ENCODE measurements around the gene LINGO3.
A peak's percentile ranks its signal among the peaks of the same experiment; 100 is the strongest.

LINGO3 gene

DNA sequence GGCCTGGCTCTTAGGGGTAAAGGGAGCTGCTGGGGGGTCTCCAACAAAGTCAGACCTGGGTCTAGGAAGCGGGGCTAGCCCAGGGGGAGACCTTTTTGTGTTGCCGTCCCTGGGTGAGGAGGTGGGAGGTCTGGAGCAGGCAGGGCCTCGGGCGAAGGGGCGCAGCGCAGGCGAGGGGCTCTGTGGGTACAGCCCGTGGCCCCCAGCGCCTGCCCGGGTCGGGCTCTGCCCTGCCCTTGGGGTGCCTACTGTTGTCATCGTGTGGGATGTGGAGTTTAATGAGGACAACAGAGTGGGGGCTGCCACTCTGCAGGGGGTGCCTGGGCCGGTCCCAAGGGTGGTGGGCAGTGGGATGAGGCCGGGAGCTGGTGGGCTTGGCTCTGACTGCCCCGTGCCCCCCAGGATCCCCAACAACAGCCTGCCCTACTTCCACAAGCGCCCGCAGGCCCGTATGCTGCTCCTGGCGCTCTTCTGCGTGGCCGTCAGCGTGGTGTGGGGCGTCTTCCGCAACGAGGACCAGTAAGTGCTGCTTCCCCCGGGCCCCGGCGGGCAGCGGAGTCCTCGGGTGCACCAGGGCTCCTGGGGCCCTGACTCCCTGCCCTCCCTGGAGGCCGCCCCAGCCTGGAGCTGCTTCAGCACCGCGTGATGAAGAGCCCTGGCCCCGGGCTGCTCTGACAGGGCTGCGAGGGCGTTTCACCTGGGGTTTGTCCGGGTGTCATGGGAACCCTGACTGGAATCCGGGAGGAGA lies 32.7 kb upstream of the LINGO3 start:
- DNase-seq = no peak

DNA sequence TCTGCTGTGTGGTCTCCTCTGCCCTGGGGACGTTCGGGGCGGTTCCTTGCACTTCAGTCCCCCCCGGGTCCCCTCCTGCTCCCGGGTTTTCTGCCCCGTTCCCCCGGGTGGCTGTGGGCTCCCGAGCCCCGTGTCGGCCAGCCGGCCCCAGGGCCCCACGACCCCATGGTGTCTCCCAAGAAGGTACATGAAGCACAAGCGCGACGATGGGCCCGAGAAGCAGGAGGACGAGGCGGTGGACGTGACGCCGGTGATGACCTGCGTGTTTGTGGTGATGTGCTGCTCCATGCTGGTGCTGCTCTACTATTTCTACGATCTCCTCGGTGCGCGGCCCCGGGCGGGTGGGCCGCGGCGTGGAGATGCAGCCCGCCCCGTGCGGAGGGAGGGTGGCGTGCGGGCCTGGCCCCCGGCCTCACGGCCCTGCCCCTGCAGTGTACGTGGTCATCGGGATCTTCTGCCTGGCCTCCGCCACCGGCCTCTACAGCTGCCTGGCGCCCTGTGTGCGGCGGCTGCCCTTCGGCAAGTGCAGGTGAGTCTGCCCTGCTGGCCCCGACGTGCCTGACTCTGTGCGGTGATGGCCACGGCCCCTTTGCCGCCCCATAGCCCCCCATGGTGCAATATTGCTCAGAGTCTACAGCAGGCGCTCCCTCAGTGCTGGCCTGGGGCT lies 31.8 kb upstream of the LINGO3 start:
- DNase-seq = no peak

DNA sequence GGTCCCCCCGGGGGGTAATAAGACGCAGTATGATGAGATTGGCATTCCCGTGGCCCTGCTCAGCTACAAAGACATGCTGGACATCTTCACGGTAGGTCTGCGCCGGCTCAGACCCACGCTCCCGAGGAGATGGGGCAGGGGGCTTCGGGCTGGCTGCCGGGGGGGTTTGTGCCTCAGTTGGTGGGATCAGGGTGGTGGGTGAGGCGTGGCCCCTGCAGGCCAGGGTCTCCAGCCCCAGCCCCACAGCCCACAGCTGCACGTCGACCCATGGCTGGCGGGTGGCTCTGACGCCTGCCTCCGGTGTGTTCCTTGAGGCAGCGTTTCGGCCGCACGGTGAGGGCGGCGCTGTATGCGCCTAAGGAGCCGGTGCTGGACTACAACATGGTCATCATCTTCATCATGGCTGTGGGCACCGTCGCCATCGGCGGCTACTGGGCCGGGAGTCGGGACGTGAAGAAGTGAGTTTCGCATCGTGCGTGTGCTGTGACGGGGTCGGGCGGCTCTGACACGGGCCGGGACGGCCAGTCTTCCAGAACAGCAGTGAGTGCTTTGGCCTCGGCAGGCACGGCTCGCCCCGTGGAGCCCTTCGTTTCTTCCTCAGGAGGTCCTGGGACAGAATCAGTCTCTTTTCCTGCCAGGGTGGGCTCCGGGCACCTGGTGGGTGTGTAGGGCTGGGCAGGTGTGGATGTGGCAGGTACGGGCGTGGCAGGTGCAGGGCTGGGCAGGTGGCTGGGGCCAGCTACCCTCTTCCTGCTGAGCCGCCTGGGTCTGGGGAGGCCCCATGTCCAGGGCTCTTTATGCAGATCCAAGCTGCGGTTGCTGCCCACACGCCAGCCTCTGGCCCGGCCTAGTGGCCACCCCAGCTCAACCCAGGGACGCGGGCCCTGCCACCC lies 31.0 kb upstream of the LINGO3 start:
- no peak for DNase-seq

DNA sequence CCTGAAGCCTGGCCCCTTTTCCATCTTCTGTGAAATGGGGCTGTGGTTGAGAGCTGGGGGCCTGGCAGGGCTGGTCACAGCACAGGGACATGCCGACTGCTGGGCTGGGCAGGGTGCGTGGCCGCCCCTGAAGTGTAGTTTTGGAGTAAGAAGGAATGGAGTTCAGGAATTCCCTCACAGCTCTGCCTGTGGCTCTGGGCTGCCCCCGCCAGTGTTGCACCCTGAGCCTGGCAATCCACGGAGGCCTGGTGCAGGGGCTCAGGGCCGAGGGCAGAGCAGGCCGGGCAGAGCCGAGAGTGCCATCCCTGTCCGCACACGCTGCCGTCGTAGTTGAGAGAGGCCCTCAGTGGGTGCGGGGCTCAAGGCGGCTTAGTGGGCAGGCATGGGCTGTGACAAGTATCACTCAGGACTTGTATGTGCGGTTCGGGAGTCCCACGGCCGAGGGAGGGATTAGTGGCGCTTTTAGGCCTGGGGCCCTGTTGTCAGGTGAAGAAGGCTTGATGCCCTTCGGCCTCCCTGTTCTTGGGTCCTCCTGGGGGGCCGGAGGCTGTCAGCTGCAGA lies 30.2 kb upstream of the LINGO3 start:
- DNase-seq = no peak

DNA sequence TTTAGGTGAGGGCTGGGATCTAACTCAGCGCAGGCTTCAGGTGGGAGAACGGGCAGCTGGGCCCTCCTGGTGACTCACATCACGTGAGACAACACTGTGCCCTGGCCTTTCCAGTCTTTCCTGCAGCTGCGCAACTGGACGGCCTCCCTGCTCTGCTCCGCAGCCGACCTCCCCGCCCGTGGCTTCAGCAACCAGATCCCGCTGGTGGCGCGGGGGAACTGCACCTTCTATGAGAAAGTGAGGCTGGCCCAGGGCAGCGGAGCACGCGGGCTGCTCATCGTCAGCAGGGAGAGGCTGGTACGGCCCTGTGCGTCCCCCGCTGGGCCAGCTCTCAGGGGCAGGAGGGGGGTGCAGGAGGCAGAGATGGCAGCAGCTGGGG lies 29.4 kb upstream of the LINGO3 start:
- DNase-seq = peak in 48 of 56 donors; percentile 12 to 84 (median 48)

DNA sequence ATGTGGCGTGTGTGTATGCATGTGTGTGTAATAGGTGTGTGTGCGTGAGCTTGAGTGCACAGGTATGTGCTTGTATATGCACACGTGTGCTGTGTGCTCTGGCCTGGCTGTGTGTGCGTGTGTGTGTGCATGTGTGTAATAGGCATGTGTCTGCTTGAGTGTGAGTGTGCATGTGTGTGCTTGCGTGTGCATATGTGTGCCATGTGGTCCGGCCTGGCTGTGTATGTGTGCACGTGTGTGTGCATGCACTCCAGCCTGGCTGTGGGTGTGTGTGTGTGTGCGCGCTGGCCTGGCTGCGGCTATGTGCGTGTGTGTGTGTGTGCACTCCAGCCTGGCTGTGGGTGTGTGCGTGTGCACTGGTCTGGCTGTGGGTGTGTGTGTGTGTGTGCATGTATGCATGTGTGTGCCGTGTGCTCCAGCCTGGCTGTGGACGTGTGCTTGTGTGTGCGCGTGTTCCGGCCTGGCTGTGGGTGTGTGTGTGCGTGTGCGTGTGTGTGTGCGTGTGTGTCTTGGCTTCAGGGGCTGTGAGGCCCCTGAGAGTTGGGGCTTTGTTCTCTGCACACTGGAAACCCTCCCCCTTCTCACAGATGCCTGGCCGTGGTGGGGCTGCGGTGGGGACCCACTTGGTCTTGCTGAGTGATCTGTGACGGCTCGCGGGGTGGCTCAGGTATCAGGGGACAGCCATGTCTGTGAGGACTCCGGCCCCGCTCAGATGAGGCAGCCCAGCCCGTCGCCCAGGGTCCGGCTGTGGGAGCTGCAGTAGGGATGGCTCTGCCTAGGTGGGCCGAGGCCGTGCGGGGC lies 28.8 kb upstream of the LINGO3 start:
- DNase-seq = no peak

DNA sequence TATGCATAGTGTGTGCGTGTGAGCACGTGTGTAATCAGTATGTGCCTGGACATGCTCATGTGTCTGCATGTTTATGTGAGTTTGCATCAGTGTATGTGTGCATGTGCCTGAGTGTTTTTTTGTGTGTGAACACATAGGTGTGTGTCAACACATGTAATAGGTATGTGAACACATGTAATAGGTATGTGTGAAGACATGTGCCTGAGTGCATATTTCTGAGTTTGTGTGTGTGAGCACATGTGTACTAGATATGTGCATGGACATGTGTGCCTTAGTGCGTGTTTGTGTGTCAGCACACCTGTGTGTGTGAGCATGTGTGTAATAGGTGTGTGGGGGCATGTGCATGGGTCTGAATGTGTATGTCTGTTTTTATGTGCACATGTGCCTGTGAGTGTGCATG lies 27.9 kb upstream of the LINGO3 start:
- no peak for DNase-seq

DNA sequence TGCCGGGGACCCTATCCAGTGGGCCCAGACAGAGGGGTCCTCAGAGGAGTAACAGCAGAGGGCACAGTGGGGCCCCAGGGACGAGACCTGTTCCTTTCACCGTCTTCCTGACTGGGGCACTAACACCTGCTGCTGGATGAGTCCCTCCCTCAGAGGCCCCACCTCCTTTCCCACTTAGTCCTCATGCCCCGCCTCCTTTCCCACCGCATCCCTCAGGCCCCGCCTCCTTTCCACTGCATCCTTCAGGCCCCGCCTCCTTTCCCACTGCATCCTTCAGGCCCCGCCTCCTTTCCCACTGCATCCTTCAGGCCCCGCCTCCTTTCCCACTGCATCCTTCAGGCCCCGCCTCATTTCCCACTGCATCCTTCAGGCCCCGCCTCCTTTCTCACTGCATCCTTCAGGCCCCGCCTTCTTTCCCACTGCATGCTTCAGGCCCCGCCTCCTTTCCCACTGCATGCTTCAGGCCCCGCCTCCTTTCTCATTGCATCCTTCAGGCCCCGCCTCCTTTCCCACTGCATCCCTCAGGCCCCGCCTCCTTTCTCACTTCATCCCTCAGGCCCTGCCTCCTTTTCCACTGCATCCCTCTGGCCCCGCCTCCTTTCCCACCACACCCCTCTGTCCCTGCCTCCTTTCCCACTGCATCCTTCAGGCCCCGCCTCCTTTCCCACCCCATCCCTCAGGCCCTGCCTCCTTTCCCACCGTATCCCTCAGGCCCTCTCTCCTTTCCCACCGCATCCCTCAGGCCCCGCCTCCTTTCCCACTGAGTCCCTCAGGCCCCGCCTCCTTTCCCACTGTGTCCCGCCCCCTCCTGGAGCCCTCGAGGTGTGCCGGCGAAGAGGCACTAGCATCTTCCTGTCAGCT lies 27.3 kb upstream of the LINGO3 start:
- peak in 2 of 56 donors; percentile 40 to 66 for DNase-seq

DNA sequence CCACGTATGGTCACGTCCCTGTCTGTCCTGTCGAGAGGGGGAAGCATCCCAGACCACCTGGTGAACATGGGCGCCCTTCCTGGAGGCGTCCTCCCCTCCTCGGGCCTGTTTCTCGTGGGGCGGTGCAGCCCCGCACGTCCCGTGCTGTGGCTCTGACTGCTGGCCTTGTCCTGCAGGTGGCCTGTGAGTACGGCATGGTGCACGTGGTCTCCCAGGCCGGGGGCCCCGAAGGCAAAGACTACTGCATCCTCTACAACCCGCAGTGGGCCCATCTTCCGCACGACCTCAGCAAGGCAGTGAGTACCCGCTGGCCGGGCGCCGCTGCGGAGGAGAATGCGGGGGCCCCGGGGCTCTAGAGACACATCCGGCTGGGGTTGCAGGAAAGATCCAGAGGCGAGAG lies 26.5 kb upstream of the LINGO3 start:
- DNase-seq = no peak

DNA sequence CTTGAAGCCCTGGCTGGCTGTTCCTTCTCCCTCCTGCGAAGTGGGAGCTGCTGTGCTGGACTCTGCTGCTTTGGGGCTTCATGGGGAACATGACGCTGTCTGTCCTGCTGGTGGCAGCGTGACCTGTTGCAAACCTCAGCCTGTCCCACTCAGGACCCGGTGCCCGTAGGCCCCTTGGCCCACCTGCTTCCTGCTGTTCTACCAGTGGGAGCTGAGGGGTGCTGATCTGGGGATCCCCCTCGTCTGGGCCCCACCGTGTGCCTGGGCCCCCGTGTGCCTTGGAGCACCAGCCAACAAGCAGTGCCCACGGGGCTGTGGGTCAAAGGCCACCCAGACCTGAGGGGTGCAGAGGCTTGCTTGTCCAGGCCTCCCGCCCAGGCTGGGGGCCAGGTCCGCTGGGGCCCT lies 25.9 kb upstream of the LINGO3 start:
- DNase-seq = peak in 6 of 56 donors; percentile 5 to 33 (median 10)

DNA sequence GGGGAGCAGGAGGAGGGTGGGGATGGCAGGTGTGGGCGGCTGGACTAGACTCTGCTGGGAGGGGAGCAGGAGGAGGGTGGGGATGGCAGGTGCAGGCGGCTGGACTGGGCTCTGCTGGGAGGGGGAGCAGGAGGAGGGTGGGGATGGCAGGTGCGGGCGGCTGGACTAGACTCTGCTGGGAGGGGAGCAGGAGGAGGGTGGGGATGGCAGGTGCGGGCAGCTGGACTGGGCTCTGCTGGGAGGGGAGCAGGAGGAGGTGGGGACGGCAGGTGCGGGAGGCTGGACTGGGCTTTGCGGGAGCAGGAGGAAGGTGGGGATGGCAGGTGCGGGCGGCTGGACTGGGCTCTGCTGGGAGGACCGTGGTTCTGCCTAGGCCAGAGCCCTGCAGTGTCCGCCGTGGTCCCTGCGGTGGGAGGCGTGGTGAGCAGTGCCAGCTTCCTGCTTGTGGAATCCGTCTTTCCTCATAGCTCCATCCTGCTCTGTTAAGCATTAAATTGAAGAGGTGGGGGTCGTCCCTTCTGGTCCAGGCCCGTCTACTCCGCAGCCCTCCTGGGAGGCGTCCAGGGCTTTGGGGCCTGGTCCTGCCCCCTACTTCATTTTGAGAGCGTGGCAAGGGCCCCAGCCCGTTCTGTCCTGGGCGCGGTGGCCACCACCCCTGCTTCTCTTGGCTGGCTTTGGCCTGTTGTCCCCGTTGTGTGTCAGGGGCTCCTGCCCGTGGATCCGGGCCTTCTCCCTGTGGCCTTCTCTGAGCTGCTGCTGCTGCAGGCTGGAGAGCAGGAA lies 25.3 kb upstream of the LINGO3 start:
- DNase-seq = peak in 4 of 56 donors; percentile 13 to 25 (median 18)

DNA sequence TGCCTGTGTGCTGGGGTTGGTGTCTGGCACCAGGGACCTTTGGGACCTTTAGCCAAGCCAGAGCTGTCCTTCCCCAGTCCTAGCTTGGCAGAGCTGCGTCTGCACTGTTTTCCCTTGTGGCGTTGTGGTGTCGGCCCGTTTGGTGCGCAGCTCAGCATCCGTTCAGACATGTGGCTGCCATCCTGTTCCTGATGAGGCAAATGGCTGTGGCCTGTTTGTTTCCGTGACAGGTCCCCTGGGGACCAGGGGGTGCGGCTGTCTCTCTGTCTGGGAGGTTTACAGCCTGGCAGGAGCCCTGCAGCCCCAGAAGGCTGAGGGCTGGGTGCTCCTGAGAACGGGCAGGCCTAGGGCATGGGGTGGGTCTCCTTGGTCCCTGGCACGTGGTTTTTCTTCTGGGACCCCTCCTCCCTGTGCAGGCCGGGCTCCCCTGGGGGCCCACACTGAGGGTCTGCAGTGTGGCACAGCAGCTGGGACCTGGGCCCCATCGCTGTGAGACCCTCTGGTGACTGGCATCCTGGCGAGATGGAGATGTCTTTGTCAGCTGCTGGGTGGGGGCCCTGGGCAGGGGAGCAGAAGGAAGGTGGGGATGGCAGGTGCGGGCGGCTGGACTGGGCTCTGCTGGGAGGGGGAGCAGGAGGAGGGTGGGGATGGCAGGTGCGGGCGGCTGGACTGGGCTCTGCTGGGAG lies 24.5 kb upstream of the LINGO3 start:
- DNase-seq = peak in 9 of 56 donors; percentile 11 to 47 (median 20)

DNA sequence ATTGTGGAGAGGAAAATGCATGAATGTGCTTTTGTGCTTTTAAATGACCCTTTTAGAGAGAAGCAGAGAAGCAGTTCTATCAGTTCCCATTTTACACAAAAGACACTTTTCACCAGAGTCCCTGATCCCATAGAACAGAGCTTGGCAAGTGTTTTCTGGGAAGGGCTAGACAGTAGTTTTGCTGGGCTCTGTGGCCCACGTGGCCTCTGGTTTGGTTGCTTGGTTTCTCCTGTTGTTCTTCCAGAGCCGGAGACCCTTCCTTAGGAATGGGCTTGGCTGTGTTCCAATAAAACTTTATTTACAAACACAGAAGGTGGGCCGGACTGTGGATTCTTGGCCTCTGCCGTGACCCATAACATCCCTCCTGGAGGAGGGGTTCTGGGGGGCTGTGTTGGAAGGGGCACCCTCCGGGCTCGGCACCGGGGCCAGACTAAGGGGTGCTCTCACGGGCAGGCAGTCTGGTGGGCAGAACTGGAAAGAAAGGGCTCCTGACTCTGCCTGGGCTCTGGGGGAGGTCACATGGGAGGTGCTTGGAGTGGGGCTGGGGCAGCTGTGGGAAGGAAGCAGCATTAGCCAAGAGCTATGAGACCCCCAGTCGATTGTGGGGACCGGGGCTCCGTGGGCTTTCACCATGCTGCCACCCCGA lies 23.8 kb upstream of the LINGO3 start:
- peak in 29 of 56 donors; percentile 8 to 49 (median 33) for DNase-seq

DNA sequence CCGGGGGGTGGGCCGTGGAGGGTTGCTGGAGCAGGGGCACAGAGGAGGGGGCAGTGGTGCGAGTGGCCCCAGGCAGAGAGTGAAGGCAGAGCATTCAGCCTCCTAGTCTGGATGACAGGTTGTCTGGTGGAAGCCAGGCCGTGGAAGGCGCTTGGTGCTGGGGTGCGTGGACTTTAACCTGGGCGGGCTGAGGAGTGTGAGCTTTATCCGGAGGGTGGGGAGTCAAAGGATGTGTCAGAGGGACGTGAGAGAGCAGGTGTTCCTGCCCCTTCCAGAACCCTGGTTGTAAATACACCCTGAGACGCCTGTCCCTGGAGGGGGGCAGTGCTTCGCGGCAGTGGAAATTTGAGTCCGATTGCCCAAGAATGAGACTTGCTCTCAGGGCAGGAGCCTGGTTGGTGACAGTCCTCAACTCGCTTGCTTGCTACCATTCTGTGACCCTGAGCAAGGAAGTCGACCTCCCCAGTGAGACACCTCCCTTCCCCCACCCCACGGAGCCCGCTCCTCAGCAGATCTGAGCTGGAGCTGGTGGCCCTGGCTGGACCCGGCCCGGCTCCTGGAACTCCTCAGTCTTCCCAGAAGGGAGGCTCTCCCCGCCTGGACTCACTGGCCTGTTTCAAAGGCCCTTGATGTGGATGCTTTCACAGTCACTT lies 22.8 kb upstream of the LINGO3 start:
- peak in 1 of 56 donors; percentile 12 for DNase-seq

DNA sequence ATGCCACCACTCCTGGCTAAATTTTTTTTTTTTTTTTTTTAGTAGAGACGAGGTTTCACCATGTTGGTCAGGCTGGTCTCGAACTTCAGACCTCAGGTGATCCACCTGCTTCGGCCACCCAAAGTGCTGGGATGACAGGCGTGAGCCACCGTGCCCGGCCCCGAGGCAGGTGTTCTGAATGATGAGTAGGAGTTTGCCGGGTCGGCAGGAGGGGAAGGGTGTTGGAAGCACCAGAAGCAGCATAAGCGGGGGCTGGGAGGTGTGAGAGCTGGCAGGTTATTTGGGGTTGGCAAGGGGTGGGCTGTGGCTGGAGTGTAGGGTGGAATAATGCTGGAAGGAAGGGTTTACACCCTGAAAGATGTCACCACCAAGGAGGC lies 22.3 kb upstream of the LINGO3 start:
- DNase-seq = no peak

DNA sequence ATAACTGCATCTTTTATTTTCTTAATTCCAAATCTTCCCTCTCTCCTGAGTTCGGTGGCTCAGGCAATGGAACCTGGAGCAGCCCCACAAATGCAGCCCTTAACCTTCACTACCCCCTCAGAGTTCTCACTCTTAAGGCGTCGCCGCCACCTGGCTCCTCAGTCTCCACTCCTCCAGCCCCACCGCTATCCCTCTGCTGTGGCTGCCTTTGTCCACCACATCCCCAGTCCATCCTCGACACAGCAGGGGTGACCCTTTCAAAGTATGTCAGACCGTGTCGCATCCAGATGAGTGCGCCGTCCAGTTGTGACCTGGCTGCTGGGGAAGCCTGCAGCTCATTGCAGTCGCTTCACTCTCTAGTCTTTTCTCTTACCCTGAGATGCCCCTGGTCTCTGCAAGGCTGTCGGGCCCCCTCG lies 21.6 kb upstream of the LINGO3 start:
- no peak for DNase-seq

DNA sequence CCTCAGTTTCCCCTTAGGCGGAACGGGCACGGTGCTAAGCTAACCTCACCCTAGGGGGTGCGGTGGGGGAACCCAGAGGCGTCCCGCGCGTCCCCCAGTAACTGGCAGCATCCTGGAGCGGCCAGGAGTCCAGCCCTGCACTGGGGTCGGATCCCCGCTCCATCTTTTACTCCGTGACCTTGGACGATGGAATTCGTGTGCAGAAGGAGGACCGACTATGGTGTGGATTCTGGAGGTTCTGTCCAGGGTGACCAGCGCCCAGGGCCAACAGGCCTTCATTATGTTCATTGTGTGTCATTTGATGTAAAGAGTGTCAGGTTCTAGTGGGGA lies 21.2 kb upstream of the LINGO3 start:
- DNase-seq = no peak

Data from nucleus accumbens (tissue), 56 donors.